PFSK-1 (cell line): ENCODE results near the gene TBX3.

Experiments
- POLR2AphosphoS5 ChIP-seq: IDR thresholded peaks from 2 replicates; pipeline ENCODE4 v1.6.1; 2012; ENCODE audit warnings: low read depth, mild to moderate bottlenecking, control low read depth, low read length, moderate library complexity
- SIN3A ChIP-seq: IDR thresholded peaks from 2 replicates; pipeline ENCODE4 v1.6.1; 2012; ENCODE audit warnings: mild to moderate bottlenecking, low read length, moderate library complexity, borderline replicate concordance; ENCODE audit not compliant: insufficient read depth
- TAF1 ChIP-seq: IDR thresholded peaks from 2 replicates; pipeline ENCODE4 v1.6.1; 2012; ENCODE audit warnings: low read length, control low read depth, borderline replicate concordance; ENCODE audit not compliant: insufficient read depth
- TF ChIP-seq, protein P1 (sequence below), 2 experiments: IDR thresholded peaks; 2 replicates each; pipeline versions ENCODE4 v1.6.1 to v1.8.0; 2011 to 2012; ENCODE audit warnings: low read depth in 2 of 2, low read length in 2 of 2, control low read depth in 1 of 2, inconsistent platforms in 1 of 2, mild to moderate bottlenecking in 1 of 2, moderate library complexity in 1 of 2; ENCODE audit not compliant: insufficient read depth in 1 of 2

DNA sequence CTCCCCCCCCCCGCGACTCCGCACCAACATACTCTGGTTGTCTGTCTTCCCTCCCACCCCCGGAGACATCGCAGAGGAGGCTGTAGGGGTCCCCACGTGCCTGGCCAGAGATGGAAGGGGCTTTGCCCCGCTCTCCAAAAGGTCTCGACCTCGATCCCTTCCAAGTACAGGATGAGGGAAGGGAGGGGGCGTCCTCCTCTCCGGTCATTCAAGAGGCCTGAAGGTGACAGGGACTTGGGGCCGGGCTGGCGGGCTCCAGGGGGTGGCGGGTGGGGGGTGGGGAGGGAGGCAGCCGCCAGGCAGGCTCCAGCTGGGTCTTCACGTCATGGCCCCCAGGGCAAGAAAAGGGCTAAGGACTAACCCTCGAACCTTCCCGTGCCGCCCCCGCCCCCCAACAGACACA, 15.1 kb downstream of the TBX3 start:
- TF ChIP-seq POLR2AphosphoS5: no peak
- TF ChIP-seq, protein P1, sequence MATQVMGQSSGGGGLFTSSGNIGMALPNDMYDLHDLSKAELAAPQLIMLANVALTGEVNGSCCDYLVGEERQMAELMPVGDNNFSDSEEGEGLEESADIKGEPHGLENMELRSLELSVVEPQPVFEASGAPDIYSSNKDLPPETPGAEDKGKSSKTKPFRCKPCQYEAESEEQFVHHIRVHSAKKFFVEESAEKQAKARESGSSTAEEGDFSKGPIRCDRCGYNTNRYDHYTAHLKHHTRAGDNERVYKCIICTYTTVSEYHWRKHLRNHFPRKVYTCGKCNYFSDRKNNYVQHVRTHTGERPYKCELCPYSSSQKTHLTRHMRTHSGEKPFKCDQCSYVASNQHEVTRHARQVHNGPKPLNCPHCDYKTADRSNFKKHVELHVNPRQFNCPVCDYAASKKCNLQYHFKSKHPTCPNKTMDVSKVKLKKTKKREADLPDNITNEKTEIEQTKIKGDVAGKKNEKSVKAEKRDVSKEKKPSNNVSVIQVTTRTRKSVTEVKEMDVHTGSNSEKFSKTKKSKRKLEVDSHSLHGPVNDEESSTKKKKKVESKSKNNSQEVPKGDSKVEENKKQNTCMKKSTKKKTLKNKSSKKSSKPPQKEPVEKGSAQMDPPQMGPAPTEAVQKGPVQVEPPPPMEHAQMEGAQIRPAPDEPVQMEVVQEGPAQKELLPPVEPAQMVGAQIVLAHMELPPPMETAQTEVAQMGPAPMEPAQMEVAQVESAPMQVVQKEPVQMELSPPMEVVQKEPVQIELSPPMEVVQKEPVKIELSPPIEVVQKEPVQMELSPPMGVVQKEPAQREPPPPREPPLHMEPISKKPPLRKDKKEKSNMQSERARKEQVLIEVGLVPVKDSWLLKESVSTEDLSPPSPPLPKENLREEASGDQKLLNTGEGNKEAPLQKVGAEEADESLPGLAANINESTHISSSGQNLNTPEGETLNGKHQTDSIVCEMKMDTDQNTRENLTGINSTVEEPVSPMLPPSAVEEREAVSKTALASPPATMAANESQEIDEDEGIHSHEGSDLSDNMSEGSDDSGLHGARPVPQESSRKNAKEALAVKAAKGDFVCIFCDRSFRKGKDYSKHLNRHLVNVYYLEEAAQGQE (IDR thresholded peaks at IDR 0.05; ENCODE audit: insufficient read depth in 1 of 2, low read depth in 2 of 2, low read length in 2 of 2): no peak
- TF ChIP-seq SIN3A: no peak
- TF ChIP-seq TAF1: no peak
